CD4-positive, alpha-beta T cell treated with Interleukin-6 at 100 ng/mL for 8 hours (primary cell): Measurements from ENCODE around the gene GPHN.
"Not testable (repeated sequence)": the region's sequence is repeated elsewhere in the genome, so short reads cannot be mapped to it uniquely, and the experiment has no call there.

Source experiments
- DNase-seq: peaks from one replicate; pipeline ENCODE4 v3.0.0-alpha.2; 2020; ENCODE audit warnings: mixed read lengths, low spot score

GPHN gene

GRCh38 chr14:66677780-66678179 lies 169.8 kb downstream of the GPHN start:
- DNase-seq: no peak

- DNase-seq: no peak
These were observed 172.3 kb downstream of the GPHN start for GRCh38 chr14:66680216-66680615.

- no peak for DNase-seq
These were observed 188.4 kb downstream of the GPHN start for GRCh38 chr14:66696326-66696725.

- DNase-seq: no peak
These were observed 190.6 kb downstream of the GPHN start for GRCh38 chr14:66698503-66698902.

- DNase-seq: no peak
These were observed 193.9 kb downstream of the GPHN start for GRCh38 chr14:66701813-66702212.

- no peak for DNase-seq
These were observed 200.3 kb downstream of the GPHN start for GRCh38 chr14:66708267-66708666.

GRCh38 chr14:66709291-66709690 lies 201.3 kb downstream of the GPHN start:
- DNase-seq: no peak

GRCh38 chr14:66714291-66714690 lies 206.3 kb downstream of the GPHN start:
- DNase-seq: not testable (repeated sequence)

GRCh38 chr14:66715313-66715712 lies 207.4 kb downstream of the GPHN start:
- not testable (repeated sequence) for DNase-seq

- DNase-seq: no peak
These were observed 208.3 kb downstream of the GPHN start for GRCh38 chr14:66716227-66716626.

GRCh38 chr14:66717561-66718140 lies 209.7 kb downstream of the GPHN start:
- DNase-seq: no peak

- no peak for DNase-seq
These were observed 217.0 kb downstream of the GPHN start for GRCh38 chr14:66724996-66725395.

GRCh38 chr14:66731298-66731697 lies 223.4 kb downstream of the GPHN start:
- DNase-seq: not testable (repeated sequence)

- no peak for DNase-seq
These were observed 227.9 kb downstream of the GPHN start for GRCh38 chr14:66735853-66736252.

GRCh38 chr14:66739826-66740225 lies 231.9 kb downstream of the GPHN start:
- no peak for DNase-seq

GRCh38 chr14:66745078-66745477 lies 237.1 kb downstream of the GPHN start:
- no peak for DNase-seq

- DNase-seq: no peak
These were observed 238.5 kb downstream of the GPHN start for GRCh38 chr14:66746316-66747006.

- no peak for DNase-seq
These were observed 244.2 kb downstream of the GPHN start for GRCh38 chr14:66752109-66752508.

GRCh38 chr14:66758031-66758613 lies 250.2 kb downstream of the GPHN start:
- no peak for DNase-seq

- no peak for DNase-seq
These were observed 264.2 kb downstream of the GPHN start for GRCh38 chr14:66772146-66772545.

GRCh38 chr14:66782853-66783252 lies 274.9 kb downstream of the GPHN start:
- DNase-seq: no peak

GRCh38 chr14:66790101-66790500 lies 282.2 kb downstream of the GPHN start:
- DNase-seq: no peak

GRCh38 chr14:66802962-66803361 lies 295.0 kb downstream of the GPHN start:
- no peak for DNase-seq

- no peak for DNase-seq
These were observed 296.2 kb downstream of the GPHN start for GRCh38 chr14:66804141-66804540.
